PC-9 (cell line): ENCODE data around the gene NOL9. TPM values are rescaled to one million over a fixed set of nuclear protein-coding genes. Genes with fewer than 3 reads are reported as not detected.

Experiments used
- BruUV-seq: library from RNA; stranded (reverse); fragments of 400-500 nt; replicated peaks from 2 replicates; lab custom pipeline; 2021; lab: Mats Ljungman, UMichigan
- CTCF ChIA-PET: fragments of 300-600 bp; sonication (Branson Sonifier 250); formaldehyde crosslinking; loops from one replicate; lab custom pipeline; 2022; ENCODE audit warnings: antibody characterized with exemption; lab: Charles Lee
- POLR2A ChIA-PET: fragments of 300-600 bp; sonication (Branson Sonifier 250); formaldehyde crosslinking; loops from one replicate; lab custom pipeline; 2022; ENCODE audit warnings: antibody characterized with exemption; ENCODE audit not compliant: unreplicated experiment; lab: Charles Lee
- DNase-seq, 2 experiments: peaks; one replicate each; pipeline versions ENCODE4 v3.0.0 to v3.0.0-alpha.2; 2015 to 2022; ENCODE audit warnings: mixed read lengths in 1 of 2
- H2AFZ ChIP-seq: fragments of 200-600 bp; sonication (generic); 2 replicates; pipeline ENCODE4 v1.8.1; 2017; ENCODE audit warnings: antibody characterized with exemption
- H3F3A ChIP-seq: fragments of 200-600 bp; sonication (generic); 2 replicates; pipeline ENCODE4 v1.8.1; 2017; ENCODE audit warnings: antibody characterized with exemption, mild to moderate bottlenecking, low read depth; ENCODE audit not compliant: insufficient read depth
- H3K27ac ChIP-seq: fragments of 200-600 bp; sonication (generic); 2 replicates; pipeline ENCODE4 v1.6.1; 2016; ENCODE audit warnings: mixed run types
- H3K27me3 ChIP-seq: fragments of 200-600 bp; sonication (generic); 2 replicates; pipeline ENCODE4 v1.6.1; 2016; ENCODE audit warnings: low read depth, mixed run types; ENCODE audit not compliant: insufficient read depth
- H3K36me3 ChIP-seq: fragments of 200-600 bp; sonication (generic); 2 replicates; pipeline ENCODE4 v1.6.1; 2016; ENCODE audit warnings: low read depth, mixed run types
- H3K4me1 ChIP-seq: fragments of 200-600 bp; sonication (generic); replicated peaks from 2 replicates; pipeline ENCODE4 v1.6.1; 2016; ENCODE audit warnings: mixed run types; ENCODE audit not compliant: insufficient read depth
- H3K4me2 ChIP-seq: fragments of 200-600 bp; sonication (generic); 2 replicates; pipeline ENCODE4 v1.6.1; 2017; ENCODE audit warnings: mixed run types
- H3K4me3 ChIP-seq: fragments of 200-600 bp; sonication (generic); 2 replicates; pipeline ENCODE4 v1.6.1; 2016; ENCODE audit warnings: mixed run types
- H3K79me2 ChIP-seq: fragments of 200-600 bp; sonication (generic); 2 replicates; pipeline ENCODE4 v1.6.1; 2017; ENCODE audit warnings: low read depth, mixed run types
- H3K9me2 ChIP-seq: fragments of 200-600 bp; sonication (generic); 2 replicates; pipeline ENCODE4 v1.8.1; 2017; ENCODE audit warnings: mild to moderate bottlenecking; ENCODE audit not compliant: insufficient read depth
- H3K9me3 ChIP-seq: fragments of 200-600 bp; sonication (generic); 2 replicates; pipeline ENCODE4 v1.8.1; 2016; ENCODE audit warnings: low read depth; ENCODE audit not compliant: insufficient read depth
- H4K20me1 ChIP-seq: fragments of 200-600 bp; sonication (generic); 2 replicates; pipeline ENCODE4 v1.8.1; 2017; ENCODE audit not compliant: insufficient read depth
- CTCF ChIP-seq: fragments of 200-600 bp; sonication (generic); conservative IDR thresholded peaks from 2 replicates; pipeline ENCODE4 v1.6.1; 2017; ENCODE audit warnings: mixed run types, antibody characterized with exemption, mild to moderate bottlenecking, moderate library complexity
- EZH2 ChIP-seq: fragments of 200-600 bp; sonication (generic); IDR thresholded peaks from 2 replicates; pipeline ENCODE4 v1.8.0; 2017; ENCODE audit warnings: antibody characterized with exemption, low read depth
- intact Hi-C: fragments of 100-400 bp; cut with micrococcal nuclease; formaldehyde crosslinking; loops from one replicate; pipeline ENCODE4 v1.10.0; 2022; ENCODE audit not compliant: unreplicated experiment
- total RNA-seq: library from RNA; stranded (reverse); gene quantifications from 2 replicates; pipeline ENCODE4 v1.2.3, GENCODE V29; 2021

NOL9 gene
- total RNA-seq, 1 experiment from 2014 or later: 28.4 TPM

GRCh38 chr1:6472391-6472790 is 81.9 kb downstream of the NOL9 start:
- peak overlapping the region; percentile 84 for H3K27ac ChIP-seq
- H3K36me3 ChIP-seq: no peaks in the 10 kb centered on the region
- POLR2A ChIA-PET: interaction anchor here (0.6 kb wide), 1 partner anchor 161 kb away, joined by 3 read pairs; no protein-coding TSS in a partner anchor
- H3K4me1 ChIP-seq: peaks cover 11% of the 10 kb centered on the region; the same call in 1 of the 2 replicates
- CTCF ChIA-PET: interaction anchor here (0.6 to 0.9 kb wide), 2 partner anchors 53 to 73 kb away, joined by 3 to 6 read pairs; partner anchors contain the start of gene HES2
- H3K79me2 ChIP-seq: no peaks in the 10 kb centered on the region
- no peaks in the 10 kb centered on the region for H4K20me1 ChIP-seq
- H3K9me3 ChIP-seq: no peaks in the 10 kb centered on the region
- intact Hi-C loops: no loop called here
- H3K4me3 ChIP-seq: no peak overlapping the region
- BruUV-seq: no TSS peak
- no peak for DNase-seq
- TF ChIP-seq CTCF (peak; percentile 51), EZH2 (no peak)
- no peaks in the 10 kb centered on the region for H3K9me2 ChIP-seq
- peaks cover 10% of the 10 kb centered on the region; the same call in 1 of the 2 replicates for H3F3A ChIP-seq
- H2AFZ ChIP-seq: no peak overlapping the region
- H3K4me2 ChIP-seq: peak overlapping the region; percentile 71
- H3K27me3 ChIP-seq: no peaks in the 10 kb centered on the region

GRCh38 chr1:6471970-6472368 is 82.3 kb downstream of the NOL9 start:
- intact Hi-C loops: no loop called here
- Histone ChIP-seq H2AFZ (no peak overlapping the region), H3K4me2 (peak overlapping the region; percentile 71), H3K27ac (peak overlapping the region; percentile 84), H3K9me2 (no peaks in the 10 kb centered on the region), H3K9me3 (no peaks in the 10 kb centered on the region), H3F3A (peaks cover 10% of the 10 kb centered on the region; the same call in 1 of the 2 replicates), H3K79me2 (no peaks in the 10 kb centered on the region), H3K4me1 (peaks cover 11% of the 10 kb centered on the region; the same call in 1 of the 2 replicates), H3K27me3 (no peaks in the 10 kb centered on the region), H3K36me3 (no peaks in the 10 kb centered on the region), H4K20me1 (no peaks in the 10 kb centered on the region), H3K4me3 (peak overlapping the region; percentile 31; the same call in 1 of the 2 replicates)
- no TSS peak for BruUV-seq
- ChIA-PET CTCF (interaction anchor here (0.9 kb wide), 1 partner anchor 52 kb away, joined by 6 read pairs; the partner anchor contains the start of gene HES2), POLR2A (interaction anchor here (0.6 kb wide), 1 partner anchor 162 kb away, joined by 3 read pairs; no protein-coding TSS in a partner anchor)
- DNase-seq: peak; percentile 75 to 78
- TF ChIP-seq CTCF (no peak), EZH2 (no peak)

Other genes starting within 250 kb of the NOL9 start
- 62.2 and 70.2 TPM in 2 replicates for gene ACOT7, start 160.7 kb downstream of the NOL9 start, total RNA-seq
- 2.1 and 4.2 TPM in 2 replicates for gene HES2, start 134.6 kb downstream of the NOL9 start, total RNA-seq
- 18.6 and 32.3 TPM in 2 replicates for gene ESPN, start 129.7 kb downstream of the NOL9 start, total RNA-seq
- gene TNFRSF25, start 88.3 kb downstream of the NOL9 start, total RNA-seq: 12.3 and 21.1 TPM in 2 replicates
- 11.3 and 12.6 TPM in 2 replicates for gene PLEKHG5, start 62.8 kb downstream of the NOL9 start, total RNA-seq
- not detected in 2 replicates for gene TAS1R1, start 794 bp upstream of the NOL9 start, total RNA-seq
- 17.2 and 25.5 TPM in 2 replicates for gene ZBTB48, start 25.5 kb upstream of the NOL9 start, total RNA-seq
- 20.6 and 24.4 TPM in 2 replicates for gene KLHL21, start 48.4 kb upstream of the NOL9 start, total RNA-seq
- gene PHF13, start 59.2 kb upstream of the NOL9 start, total RNA-seq: 18.2 and 20.9 TPM in 2 replicates
- 14.6 and 18.7 TPM in 2 replicates for gene THAP3, start 70.4 kb upstream of the NOL9 start, total RNA-seq
- gene DNAJC11, start 147.3 kb upstream of the NOL9 start, total RNA-seq: 49.2 and 52.8 TPM in 2 replicates
- 72.3 and 75.3 TPM in 2 replicates for gene CAMTA1, start 230.9 kb upstream of the NOL9 start, total RNA-seq